Measurements from ENCODE around the gene NAPSA. TPM values are rescaled to one million over a fixed set of nuclear protein-coding genes. Genes with fewer than 3 reads are reported as not detected.
"Not testable (repeated sequence)": the region's sequence is repeated elsewhere in the genome, so short reads cannot be mapped to it uniquely, and the experiment has no call there.

NAPSA gene
- 0.40 TPM for total RNA-seq

DNA sequence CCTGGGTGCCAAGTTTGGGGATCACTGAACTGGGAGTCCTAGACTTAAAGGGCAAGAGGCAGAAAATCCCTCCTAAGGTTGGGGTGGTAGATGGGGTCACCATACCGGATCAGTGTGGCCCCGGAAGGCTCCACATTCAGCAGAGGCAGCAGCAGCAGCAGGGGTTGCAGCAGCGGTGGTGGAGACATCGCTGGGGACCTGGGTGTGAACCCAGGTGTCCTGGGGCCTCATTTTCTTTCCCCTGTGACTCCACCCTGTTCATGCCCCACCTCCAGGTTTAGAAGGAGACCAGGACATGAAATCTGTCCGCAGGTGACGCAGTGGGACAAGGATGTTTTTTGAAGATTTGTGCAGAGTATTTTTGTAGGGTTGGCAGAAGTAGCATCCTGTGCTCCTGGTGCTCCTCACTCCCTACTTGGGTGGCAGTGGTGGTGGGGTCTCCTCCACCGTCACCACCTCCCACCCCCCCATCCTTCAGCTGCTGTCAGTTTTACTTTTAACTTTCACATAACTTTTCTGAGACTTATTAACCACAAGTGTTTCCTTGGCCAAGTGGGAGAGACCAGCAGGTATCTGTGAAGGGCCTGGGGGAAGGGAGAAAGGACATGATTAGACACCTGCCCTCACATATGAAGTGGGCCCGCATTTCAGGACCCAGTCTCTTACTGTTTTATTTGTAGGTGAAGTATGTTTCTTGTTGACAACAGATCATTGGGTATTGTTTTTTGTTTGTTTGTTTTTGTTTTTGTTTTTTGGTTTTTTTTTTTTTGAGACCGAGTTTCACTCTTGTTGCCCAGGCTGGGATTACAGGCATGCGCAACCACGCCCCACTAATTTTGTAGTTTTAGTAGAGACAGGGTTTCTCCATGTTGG, at the start of gene NAPSA:
NAPSA (minus strand) TSS at position 206 of the 873 bp plus-strand sequence; CDS start at position 188, 18 bp downstream.
- no peak for ATAC-seq

GRCh38 chr19:50413531-50413930, 48.1 kb upstream of the NAPSA start:
- ATAC-seq: no peak

DNA sequence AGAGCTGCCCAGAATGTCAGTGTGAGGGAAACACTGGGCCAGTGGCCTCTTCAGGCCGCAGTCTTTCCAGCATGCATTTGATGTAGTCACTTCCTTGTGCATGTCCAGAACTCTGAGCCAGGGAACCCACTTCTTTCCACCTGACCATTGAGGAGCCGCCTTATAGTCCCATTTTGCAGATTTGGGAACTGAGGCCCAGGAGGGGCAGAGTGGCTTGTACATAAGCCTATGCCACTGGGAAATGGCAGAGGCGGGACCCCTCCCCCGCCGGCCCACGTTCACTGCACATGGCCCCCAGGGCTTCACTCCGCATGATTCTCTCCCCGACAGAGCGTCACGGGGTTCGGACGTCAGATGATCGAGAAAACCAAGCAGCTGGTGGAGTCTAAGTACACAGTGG, 47.7 kb upstream of the NAPSA start:
- no peak for ATAC-seq

GRCh38 chr19:50412419-50412818, 47.0 kb upstream of the NAPSA start:
- ATAC-seq: no peak

GRCh38 chr19:50410109-50410508, 44.7 kb upstream of the NAPSA start:
- ATAC-seq: no peak

DNA sequence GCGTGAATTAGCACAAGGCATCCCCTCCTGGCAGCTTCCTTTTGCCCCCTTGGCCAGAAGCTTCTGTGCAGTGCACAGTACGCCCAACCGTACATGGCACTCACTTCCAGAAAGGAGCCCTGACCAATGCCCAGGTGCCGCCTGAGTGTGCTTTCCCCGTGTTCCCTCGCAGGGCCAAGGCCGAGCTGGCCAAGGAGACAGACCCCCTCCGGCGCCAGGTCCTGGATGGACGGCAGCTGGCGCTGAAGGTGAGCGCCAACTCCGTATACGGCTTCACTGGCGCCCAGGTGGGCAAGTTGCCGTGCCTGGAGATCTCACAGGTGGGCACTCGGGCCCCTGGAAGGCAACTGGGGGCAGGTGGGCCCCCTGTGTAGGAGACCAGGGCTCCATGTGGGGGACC, 43.9 kb upstream of the NAPSA start:
- ATAC-seq: no peak

GRCh38 chr19:50406829-50407228, 41.4 kb upstream of the NAPSA start:
- no peak for ATAC-seq

- no peak for ATAC-seq
These were observed 40.8 kb upstream of the NAPSA start for GRCh38 chr19:50406156-50406820.

DNA sequence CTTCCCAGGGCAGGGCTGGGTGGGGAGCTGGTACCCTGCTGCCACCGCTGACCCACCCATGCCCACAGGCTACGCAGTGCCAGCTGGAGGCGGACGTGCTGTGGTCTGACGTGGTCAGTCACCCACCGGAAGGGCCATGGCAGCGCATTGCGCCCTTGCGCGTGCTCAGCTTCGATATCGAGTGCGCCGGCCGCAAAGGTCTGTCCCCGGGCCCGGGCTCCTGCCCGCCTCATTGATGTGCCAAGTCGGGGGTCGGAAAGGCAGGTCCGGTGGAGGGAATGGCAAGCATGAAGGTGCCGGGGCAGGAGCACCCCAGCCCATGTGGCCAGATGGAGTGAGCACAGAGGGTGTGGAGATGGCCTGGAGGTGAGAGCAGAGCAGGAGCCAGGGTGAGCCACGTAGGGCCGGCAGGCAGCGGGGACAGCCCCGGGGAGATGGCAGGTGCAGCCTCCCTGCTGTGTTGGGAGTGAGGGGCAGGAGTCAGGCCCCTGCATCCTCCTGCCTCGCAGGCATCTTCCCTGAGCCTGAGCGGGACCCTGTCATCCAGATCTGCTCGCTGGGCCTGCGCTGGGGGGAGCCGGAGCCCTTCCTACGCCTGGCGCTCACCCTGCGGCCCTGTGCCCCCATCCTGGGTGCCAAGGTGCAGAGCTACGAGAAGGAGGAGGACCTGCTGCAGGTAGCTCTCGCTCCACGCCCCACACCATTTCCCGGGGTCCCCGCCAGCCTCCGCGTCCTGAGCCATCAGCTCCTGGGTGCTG, 37.3 kb upstream of the NAPSA start:
- peak; percentile 17 for ATAC-seq

DNA sequence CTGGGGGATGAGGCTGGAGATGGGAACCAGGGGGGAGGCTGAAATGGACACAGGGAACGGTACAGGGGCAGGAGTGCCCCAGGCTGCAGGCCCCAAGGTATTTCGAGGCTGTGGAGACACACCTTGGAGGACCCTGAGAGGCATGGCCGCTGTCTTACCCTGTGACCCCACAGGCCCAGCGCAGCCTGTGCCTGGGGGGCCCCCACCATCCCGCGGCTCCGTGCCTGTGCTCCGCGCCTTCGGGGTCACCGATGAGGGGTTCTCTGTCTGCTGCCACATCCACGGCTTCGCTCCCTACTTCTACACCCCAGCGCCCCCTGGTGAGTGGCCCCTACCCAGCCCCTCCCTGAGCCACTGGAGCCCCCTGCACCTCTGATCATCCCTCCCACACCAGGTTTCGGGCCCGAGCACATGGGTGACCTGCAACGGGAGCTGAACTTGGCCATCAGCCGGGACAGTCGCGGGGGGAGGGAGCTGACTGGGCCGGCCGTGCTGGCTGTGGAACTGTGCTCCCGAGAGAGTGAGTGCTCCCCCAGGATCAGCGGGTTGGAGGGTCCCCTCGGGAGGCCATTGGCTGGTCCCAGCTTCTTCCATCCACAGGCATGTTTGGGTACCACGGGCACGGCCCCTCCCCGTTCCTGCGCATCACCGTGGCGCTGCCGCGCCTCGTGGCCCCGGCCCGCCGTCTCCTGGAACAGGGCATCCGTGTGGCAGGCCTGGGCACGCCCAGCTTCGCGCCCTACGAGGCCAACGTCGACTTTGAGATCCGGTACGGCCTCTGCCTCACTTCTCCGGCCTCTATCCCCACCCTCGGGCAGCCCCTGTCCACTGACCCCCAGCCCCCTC, 36.4 kb upstream of the NAPSA start:
- ATAC-seq: no peak

GRCh38 chr19:50399368-50399745, 33.9 kb upstream of the NAPSA start:
- peak; percentile 27 for ATAC-seq

GRCh38 chr19:50398675-50399367, 33.4 kb upstream of the NAPSA start:
- no peak for ATAC-seq

GRCh38 chr19:50394017-50394416, 28.6 kb upstream of the NAPSA start:
- ATAC-seq: no peak

GRCh38 chr19:50393589-50393988, 28.1 kb upstream of the NAPSA start:
- ATAC-seq: no peak

DNA sequence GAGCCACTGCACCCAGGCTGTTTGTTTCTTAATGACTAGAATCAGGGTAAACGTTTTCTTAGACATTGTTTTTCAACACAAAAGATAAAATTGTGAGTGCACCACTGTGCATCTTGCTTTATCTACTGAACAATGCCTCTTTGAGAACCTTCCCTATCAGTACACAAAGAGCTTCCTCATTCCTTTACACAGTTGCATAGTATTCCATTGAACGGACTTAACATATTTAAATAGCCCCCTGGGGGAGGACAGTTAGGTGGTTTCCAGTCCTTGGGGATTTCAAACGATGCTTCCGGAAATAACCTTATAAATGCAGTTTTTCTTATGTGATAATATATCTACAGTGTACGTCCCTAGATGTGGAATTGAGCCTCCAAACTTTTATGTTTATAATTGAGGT, 27.3 kb upstream of the NAPSA start:
- ATAC-seq: no peak

- ATAC-seq: not testable (repeated sequence)
These were observed 25.5 kb upstream of the NAPSA start for GRCh38 chr19:50390952-50391351.

DNA sequence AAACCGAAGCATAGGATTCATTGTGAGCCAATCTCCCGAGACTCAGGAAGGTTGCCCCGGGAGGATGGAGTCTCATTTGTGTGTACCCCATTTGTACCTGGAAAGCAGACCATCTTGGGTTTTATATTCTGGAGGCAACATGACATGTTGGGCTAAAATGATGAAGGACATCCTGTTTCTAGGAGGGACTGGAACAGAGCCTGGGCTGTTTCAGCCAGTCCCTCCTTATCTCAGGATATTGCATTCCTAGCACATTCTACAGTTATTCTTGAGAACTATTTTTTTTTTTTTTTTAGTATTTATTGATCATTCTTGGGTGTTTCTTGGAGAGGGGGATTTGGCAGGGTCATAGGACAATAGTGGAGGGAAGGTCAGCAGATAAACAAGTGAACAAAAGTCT, 24.9 kb upstream of the NAPSA start:
- ATAC-seq: not testable (repeated sequence)

DNA sequence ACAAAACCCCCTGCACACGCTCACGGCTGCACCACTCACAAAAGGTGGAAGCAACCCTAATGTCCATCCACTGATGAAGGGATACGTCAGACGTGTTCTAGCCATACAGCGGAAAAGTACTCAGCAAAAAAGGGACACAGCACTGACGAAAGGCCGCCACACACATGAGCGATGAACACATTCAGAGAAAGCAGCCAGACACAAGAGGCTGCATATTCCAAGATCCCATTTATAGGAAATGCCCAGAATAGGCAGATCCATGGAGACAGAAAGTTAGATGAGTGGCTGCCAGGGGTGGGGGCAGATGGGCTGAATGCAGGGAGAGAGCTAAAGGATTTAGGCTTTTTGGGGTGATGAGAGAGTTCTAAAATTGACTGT, 22.4 kb upstream of the NAPSA start:
- no peak for ATAC-seq

DNA sequence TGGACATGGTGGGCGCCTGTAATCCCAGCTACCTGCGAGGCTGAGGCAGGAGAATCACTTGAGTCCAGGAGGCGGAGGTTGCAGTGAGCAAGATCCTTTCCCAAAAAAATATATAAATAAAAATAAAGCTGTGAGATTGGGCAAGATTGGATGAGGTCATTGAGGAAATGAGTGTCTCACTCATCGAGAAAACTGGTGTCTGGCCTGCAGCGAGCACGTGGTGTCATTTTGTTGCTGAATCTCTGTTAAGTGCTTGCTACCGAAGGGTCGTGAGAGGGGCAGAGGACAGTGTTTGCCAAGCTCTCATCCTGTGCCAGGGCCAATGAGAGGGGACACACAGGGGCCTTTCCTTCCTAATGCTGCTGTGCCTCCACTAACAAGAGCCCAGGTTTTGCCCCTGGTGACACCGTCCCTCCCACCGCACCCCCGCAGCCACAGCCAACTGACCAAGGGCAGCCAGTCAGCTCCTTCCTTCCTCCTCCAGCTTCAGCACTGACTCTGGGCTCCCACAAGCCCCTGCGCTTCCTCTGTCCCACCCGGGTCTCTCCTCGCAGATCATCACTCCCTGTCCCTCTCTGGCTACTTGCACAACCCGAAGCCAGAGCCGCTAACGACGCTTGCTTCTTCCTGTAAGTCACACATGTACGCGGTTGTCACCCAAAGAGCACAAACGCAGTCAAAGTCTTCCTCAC, 21.9 kb upstream of the NAPSA start:
- no peak for ATAC-seq

- ATAC-seq: no peak
These were observed 19.5 kb upstream of the NAPSA start for GRCh38 chr19:50384685-50385535.

All from esophagus mucosa (tissue), 1 donor.